Measurements from ENCODE around the gene TTLL1.

DNA sequence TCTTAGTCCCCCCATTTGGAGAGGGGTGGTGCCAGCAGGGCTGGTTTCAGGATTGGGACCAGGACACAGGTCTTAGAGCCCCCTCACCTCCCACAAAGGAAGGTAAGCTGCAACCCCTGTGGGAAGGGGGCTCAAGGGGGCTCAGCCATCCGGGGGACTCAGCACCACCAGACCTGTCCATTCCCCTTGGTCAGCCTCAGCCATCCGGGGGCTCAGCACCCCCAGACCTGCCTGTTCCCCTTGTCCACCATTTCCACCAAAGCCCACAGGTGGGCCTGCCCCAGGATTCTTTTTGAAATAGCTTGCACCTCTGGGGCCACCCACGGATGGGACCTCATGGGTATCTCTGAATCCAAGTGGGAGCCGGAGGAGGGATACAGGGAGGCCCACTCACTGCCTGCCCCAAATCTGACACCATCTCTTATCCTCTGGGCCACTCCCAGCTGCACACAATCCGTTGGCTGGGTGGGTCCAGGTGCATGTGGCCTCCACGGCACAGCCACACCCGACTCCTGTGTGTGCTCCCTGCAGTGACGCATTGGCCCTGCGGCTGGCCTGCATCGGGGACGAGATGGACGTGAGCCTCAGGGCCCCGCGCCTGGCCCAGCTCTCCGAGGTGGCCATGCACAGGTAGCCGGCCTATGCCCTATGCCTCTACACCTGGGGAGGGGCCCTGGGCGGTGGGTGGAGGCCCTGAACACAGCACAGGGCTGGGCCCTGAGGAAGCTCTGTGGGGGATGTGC is 38.1 kb upstream of the TTLL1 start:
- TF ChIP-seq TP53 (CRISPR knock-in tag; IDR thresholded peaks at IDR 0.05) (no peak), NFE2L1 (CRISPR knock-in tag; IDR thresholded peaks at IDR 0.05) (no peak), ZNF396 (CRISPR knock-in tag; IDR thresholded peaks at IDR 0.05; ENCODE audit: borderline replicate concordance) (no peak), RELA (CRISPR knock-in tag; IDR thresholded peaks at IDR 0.05; ENCODE audit: borderline replicate concordance) (no peak)
- TF ChIP-seq, protein P1, sequence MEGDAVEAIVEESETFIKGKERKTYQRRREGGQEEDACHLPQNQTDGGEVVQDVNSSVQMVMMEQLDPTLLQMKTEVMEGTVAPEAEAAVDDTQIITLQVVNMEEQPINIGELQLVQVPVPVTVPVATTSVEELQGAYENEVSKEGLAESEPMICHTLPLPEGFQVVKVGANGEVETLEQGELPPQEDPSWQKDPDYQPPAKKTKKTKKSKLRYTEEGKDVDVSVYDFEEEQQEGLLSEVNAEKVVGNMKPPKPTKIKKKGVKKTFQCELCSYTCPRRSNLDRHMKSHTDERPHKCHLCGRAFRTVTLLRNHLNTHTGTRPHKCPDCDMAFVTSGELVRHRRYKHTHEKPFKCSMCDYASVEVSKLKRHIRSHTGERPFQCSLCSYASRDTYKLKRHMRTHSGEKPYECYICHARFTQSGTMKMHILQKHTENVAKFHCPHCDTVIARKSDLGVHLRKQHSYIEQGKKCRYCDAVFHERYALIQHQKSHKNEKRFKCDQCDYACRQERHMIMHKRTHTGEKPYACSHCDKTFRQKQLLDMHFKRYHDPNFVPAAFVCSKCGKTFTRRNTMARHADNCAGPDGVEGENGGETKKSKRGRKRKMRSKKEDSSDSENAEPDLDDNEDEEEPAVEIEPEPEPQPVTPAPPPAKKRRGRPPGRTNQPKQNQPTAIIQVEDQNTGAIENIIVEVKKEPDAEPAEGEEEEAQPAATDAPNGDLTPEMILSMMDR (IDR thresholded peaks at IDR 0.05): no peak
- TF ChIP-seq, protein P2, sequence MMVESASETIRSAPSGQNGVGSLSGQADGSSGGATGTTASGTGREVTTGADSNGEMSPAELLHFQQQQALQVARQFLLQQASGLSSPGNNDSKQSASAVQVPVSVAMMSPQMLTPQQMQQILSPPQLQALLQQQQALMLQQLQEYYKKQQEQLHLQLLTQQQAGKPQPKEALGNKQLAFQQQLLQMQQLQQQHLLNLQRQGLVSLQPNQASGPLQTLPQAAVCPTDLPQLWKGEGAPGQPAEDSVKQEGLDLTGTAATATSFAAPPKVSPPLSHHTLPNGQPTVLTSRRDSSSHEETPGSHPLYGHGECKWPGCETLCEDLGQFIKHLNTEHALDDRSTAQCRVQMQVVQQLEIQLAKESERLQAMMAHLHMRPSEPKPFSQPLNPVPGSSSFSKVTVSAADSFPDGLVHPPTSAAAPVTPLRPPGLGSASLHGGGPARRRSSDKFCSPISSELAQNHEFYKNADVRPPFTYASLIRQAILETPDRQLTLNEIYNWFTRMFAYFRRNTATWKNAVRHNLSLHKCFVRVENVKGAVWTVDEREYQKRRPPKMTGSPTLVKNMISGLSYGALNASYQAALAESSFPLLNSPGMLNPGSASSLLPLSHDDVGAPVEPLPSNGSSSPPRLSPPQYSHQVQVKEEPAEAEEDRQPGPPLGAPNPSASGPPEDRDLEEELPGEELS (CRISPR knock-in tag; IDR thresholded peaks at IDR 0.05): no peak
- TF ChIP-seq, protein P3, sequence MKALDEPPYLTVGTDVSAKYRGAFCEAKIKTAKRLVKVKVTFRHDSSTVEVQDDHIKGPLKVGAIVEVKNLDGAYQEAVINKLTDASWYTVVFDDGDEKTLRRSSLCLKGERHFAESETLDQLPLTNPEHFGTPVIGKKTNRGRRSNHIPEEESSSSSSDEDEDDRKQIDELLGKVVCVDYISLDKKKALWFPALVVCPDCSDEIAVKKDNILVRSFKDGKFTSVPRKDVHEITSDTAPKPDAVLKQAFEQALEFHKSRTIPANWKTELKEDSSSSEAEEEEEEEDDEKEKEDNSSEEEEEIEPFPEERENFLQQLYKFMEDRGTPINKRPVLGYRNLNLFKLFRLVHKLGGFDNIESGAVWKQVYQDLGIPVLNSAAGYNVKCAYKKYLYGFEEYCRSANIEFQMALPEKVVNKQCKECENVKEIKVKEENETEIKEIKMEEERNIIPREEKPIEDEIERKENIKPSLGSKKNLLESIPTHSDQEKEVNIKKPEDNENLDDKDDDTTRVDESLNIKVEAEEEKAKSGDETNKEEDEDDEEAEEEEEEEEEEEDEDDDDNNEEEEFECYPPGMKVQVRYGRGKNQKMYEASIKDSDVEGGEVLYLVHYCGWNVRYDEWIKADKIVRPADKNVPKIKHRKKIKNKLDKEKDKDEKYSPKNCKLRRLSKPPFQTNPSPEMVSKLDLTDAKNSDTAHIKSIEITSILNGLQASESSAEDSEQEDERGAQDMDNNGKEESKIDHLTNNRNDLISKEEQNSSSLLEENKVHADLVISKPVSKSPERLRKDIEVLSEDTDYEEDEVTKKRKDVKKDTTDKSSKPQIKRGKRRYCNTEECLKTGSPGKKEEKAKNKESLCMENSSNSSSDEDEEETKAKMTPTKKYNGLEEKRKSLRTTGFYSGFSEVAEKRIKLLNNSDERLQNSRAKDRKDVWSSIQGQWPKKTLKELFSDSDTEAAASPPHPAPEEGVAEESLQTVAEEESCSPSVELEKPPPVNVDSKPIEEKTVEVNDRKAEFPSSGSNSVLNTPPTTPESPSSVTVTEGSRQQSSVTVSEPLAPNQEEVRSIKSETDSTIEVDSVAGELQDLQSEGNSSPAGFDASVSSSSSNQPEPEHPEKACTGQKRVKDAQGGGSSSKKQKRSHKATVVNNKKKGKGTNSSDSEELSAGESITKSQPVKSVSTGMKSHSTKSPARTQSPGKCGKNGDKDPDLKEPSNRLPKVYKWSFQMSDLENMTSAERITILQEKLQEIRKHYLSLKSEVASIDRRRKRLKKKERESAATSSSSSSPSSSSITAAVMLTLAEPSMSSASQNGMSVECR (CRISPR knock-in tag; IDR thresholded peaks at IDR 0.05; ENCODE audit: borderline replicate concordance): no peak
- TF ChIP-seq, protein P4, sequence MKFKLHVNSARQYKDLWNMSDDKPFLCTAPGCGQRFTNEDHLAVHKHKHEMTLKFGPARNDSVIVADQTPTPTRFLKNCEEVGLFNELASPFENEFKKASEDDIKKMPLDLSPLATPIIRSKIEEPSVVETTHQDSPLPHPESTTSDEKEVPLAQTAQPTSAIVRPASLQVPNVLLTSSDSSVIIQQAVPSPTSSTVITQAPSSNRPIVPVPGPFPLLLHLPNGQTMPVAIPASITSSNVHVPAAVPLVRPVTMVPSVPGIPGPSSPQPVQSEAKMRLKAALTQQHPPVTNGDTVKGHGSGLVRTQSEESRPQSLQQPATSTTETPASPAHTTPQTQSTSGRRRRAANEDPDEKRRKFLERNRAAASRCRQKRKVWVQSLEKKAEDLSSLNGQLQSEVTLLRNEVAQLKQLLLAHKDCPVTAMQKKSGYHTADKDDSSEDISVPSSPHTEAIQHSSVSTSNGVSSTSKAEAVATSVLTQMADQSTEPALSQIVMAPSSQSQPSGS (CRISPR knock-in tag; IDR thresholded peaks at IDR 0.05; ENCODE audit: borderline replicate concordance, low read depth): no peak
